ENCODE results near the gene APIP.

The APIP gene

GRCh38 chr11:34856251-34856650, 59.9 kb downstream of the APIP start:
- no peak overlapping the region for H2AFZ ChIP-seq (ENCODE audit: low read depth, low read length, severe bottlenecking)
- no peaks in the 10 kb centered on the region for H3K79me2 ChIP-seq (ENCODE audit: insufficient read depth, low read length)
- H3K4me3 ChIP-seq (ENCODE audit: insufficient read depth, low read length, poor library complexity, severe bottlenecking) = no peak overlapping the region
- H3K27ac ChIP-seq (ENCODE audit: low read depth, low read length) = no peak overlapping the region
- H3F3A ChIP-seq (ENCODE audit: insufficient read depth) = no peaks in the 10 kb centered on the region
- H3K36me3 ChIP-seq (ENCODE audit: low read length) = no peaks in the 10 kb centered on the region
- no peaks in the 10 kb centered on the region for H3K9me3 ChIP-seq (ENCODE audit: insufficient read depth, low read length)
- no peak overlapping the region for H3K9ac ChIP-seq (ENCODE audit: low read length)
- no peaks in the 10 kb centered on the region for H3K27me3 ChIP-seq (ENCODE audit: low read length)
- no peak overlapping the region for H3K4me2 ChIP-seq (ENCODE audit: low read depth, low read length, poor library complexity, severe bottlenecking)
- no peaks in the 10 kb centered on the region for H3K9me2 ChIP-seq (replicated peaks; ENCODE audit: insufficient read depth, low read length)
- TF ChIP-seq EZH2phosphoT487 (conservative IDR thresholded peaks at IDR 0.05; ENCODE audit: low read length) = no peak
- TF ChIP-seq CTCF (IDR thresholded peaks at IDR 0.05; ENCODE audit: insufficient read depth, low read length, poor library complexity, severe bottlenecking) = no peak
- no peaks in the 10 kb centered on the region for H4K20me1 ChIP-seq (ENCODE audit: low read depth, low read length)

DNA sequence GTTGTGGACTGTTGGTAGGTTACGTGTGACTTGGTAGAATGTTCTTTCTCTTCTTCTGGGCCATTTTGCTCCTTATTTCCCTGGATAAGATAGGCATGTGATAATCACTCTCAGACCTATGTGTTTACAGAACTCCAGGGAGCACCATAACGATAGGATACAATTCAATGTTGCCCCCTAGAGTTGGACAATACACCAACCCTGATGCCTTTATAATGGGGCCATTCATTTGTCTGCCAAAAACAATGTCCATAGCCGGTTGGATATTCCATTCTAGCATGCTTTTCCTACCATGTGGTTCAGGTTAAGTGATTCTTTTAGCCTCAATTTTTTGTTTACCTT, 60.5 kb downstream of the APIP start:
- no peak overlapping the region for H2AFZ ChIP-seq (ENCODE audit: low read depth, low read length, severe bottlenecking)
- no peak overlapping the region for H3K4me2 ChIP-seq (ENCODE audit: low read depth, low read length, poor library complexity, severe bottlenecking)
- H4K20me1 ChIP-seq (ENCODE audit: low read depth, low read length) = no peaks in the 10 kb centered on the region
- no peaks in the 10 kb centered on the region for H3K9me2 ChIP-seq (replicated peaks; ENCODE audit: insufficient read depth, low read length)
- no peaks in the 10 kb centered on the region for H3K9me3 ChIP-seq (ENCODE audit: insufficient read depth, low read length)
- H3F3A ChIP-seq (ENCODE audit: insufficient read depth) = no peaks in the 10 kb centered on the region
- no peak overlapping the region for H3K4me3 ChIP-seq (ENCODE audit: insufficient read depth, low read length, poor library complexity, severe bottlenecking)
- H3K27ac ChIP-seq (ENCODE audit: low read depth, low read length) = no peak overlapping the region
- TF ChIP-seq EZH2phosphoT487 (conservative IDR thresholded peaks at IDR 0.05; ENCODE audit: low read length) (no peak), CTCF (IDR thresholded peaks at IDR 0.05; ENCODE audit: insufficient read depth, low read length, poor library complexity, severe bottlenecking) (no peak)
- H3K9ac ChIP-seq (ENCODE audit: low read length) = no peak overlapping the region
- H3K36me3 ChIP-seq (ENCODE audit: low read length) = no peaks in the 10 kb centered on the region
- H3K27me3 ChIP-seq (ENCODE audit: low read length) = no peaks in the 10 kb centered on the region
- H3K79me2 ChIP-seq (ENCODE audit: insufficient read depth, low read length) = no peaks in the 10 kb centered on the region

GRCh38 chr11:34855021-34855753, 61.0 kb downstream of the APIP start:
- no peaks in the 10 kb centered on the region for H3K9me3 ChIP-seq (ENCODE audit: insufficient read depth, low read length)
- TF ChIP-seq EZH2phosphoT487 (conservative IDR thresholded peaks at IDR 0.05; ENCODE audit: low read length) (no peak), CTCF (IDR thresholded peaks at IDR 0.05; ENCODE audit: insufficient read depth, low read length, poor library complexity, severe bottlenecking) (no peak)

More at GRCh38 chr11:34855021-34855753, 61.0 kb downstream of the APIP start:
- Histone ChIP-seq H3K4me3 (ENCODE audit: insufficient read depth, low read length, poor library complexity, severe bottlenecking) (no peak overlapping the region), H3K9ac (ENCODE audit: low read length) (no peak overlapping the region), H3F3A (ENCODE audit: insufficient read depth) (no peaks in the 10 kb centered on the region), H2AFZ (ENCODE audit: low read depth, low read length, severe bottlenecking) (no peak overlapping the region), H3K27ac (ENCODE audit: low read depth, low read length) (no peak overlapping the region), H3K27me3 (ENCODE audit: low read length) (no peaks in the 10 kb centered on the region), H3K36me3 (ENCODE audit: low read length) (no peaks in the 10 kb centered on the region), H3K4me2 (ENCODE audit: low read depth, low read length, poor library complexity, severe bottlenecking) (no peak overlapping the region), H3K9me2 (replicated peaks; ENCODE audit: insufficient read depth, low read length) (no peaks in the 10 kb centered on the region), H4K20me1 (ENCODE audit: low read depth, low read length) (no peaks in the 10 kb centered on the region), H3K79me2 (ENCODE audit: insufficient read depth, low read length) (no peaks in the 10 kb centered on the region)

All from SU-DHL-6 (cell line).